Right ventricle myocardium inferior (tissue), 1 donor: ENCODE results near the gene LRRC8E. TPM values are rescaled to one million over a fixed set of nuclear protein-coding genes. Genes with fewer than 3 reads are reported as not detected.
A peak's percentile ranks its signal among the peaks of the same experiment; 100 is the strongest.

Experiments
- ATAC-seq: fragments of 200-7000 bp; cut with Tn5 transposase; one replicate; pipeline ENCODE4 v1.9.1; 2020; ENCODE audit warnings: mild to moderate bottlenecking, moderate library complexity
- DNase-seq: peaks from one replicate; pipeline ENCODE4 v3.0.0; 2021; ENCODE audit errors: missing footprints
- intact Hi-C: fragments of 100-400 bp; cut with DNase I; formaldehyde crosslinking; loops from one replicate; pipeline ENCODE4 v1.11.0; 2022
- total RNA-seq: library from RNA; stranded (reverse); fragmentation: NEBNext Ultra II Directional; extraction: Animal tissue kit (Norgen Biotek cat#: 25700); gene quantifications from one replicate; pipeline ENCODE4 v1.2.1, GENCODE V29; 2021
- donor health status: DM: no; HTN: yes; CAD: no; lungs with severe emphysema.

Gene LRRC8E
- total RNA-seq, 1 donor from 2014 or later = 2.5 TPM

- ATAC-seq (no peak), DNase-seq (peak; percentile 60)
- intact Hi-C loops = no loop called here
These were observed 24.9 kb upstream of the LRRC8E start for GRCh38 chr19:7863157-7863970.

GRCh38 chr19:7863971-7864689 lies 24.2 kb upstream of the LRRC8E start:
- intact Hi-C loops = no loop called here
- DNase-seq (no peak), ATAC-seq (no peak)

- intact Hi-C loops = no loop called here
- ATAC-seq = no peak
- no peak for DNase-seq
These were observed 23.6 kb upstream of the LRRC8E start for GRCh38 chr19:7864690-7865074.

- ATAC-seq = no peak
- intact Hi-C loops = no loop called here
These were observed 22.9 kb upstream of the LRRC8E start for GRCh38 chr19:7865262-7865911.

GRCh38 chr19:7866399-7867091 lies 21.8 kb upstream of the LRRC8E start:
- ATAC-seq = no peak
- intact Hi-C loops = no loop called here
- DNase-seq = peak; percentile 43

More at GRCh38 chr19:7865262-7865911, 22.9 kb upstream of the LRRC8E start:
- DNase-seq = peak; percentile 5

GRCh38 chr19:7867092-7867844 lies 21.0 kb upstream of the LRRC8E start:
- DNase-seq (peak; percentile 5), ATAC-seq (no peak)
- intact Hi-C loops = no loop called here

GRCh38 chr19:7868326-7868670 lies 20.0 kb upstream of the LRRC8E start:
- ATAC-seq (no peak), DNase-seq (peak; percentile 45)
- intact Hi-C loops = no loop called here

GRCh38 chr19:7868671-7869452 lies 19.4 kb upstream of the LRRC8E start:
- intact Hi-C loops = no loop called here
- peak; percentile 61 for ATAC-seq
- DNase-seq = peak; percentile 70

GRCh38 chr19:7869453-7869909 lies 18.8 kb upstream of the LRRC8E start:
- peak; percentile 43 for ATAC-seq
- peak; percentile 77 for DNase-seq
- intact Hi-C loops = no loop called here

- intact Hi-C loops = loop anchor here (2.0 kb wide), 1 partner anchor 33 kb away; the partner anchor contains the start of gene MAP2K7
- DNase-seq = peak; percentile 65
- ATAC-seq = peak; percentile 6
These were observed 18.3 kb upstream of the LRRC8E start for GRCh38 chr19:7869910-7870511.

GRCh38 chr19:7870571-7871436 lies 17.5 kb upstream of the LRRC8E start:
- intact Hi-C loops = loop anchor here (2.0 kb wide), 1 partner anchor 32 kb away; the partner anchor contains the start of gene MAP2K7
- ATAC-seq (peak; percentile 6), DNase-seq (peak; percentile 1)

GRCh38 chr19:7871437-7872305 lies 16.6 kb upstream of the LRRC8E start:
- ATAC-seq (peak; percentile 65), DNase-seq (peak; percentile 91)
- intact Hi-C loops = loop anchor here (2.0 kb wide), 1 partner anchor 31 kb away; the partner anchor contains the start of gene MAP2K7

- ATAC-seq (no peak), DNase-seq (peak; percentile 53)
- intact Hi-C loops = no loop called here
These were observed 15.8 kb upstream of the LRRC8E start for GRCh38 chr19:7872306-7873204.
